HG03558 (cell line): ENCODE measurements around the gene TDRD5.

Experiments
- ATAC-seq: cut with Tn5 transposase; IDR thresholded peaks from one replicate; pipeline ENCODE4 v1.9.1; 2021; ENCODE audit warnings: moderate number of reproducible peaks; ENCODE audit not compliant: unreplicated experiment; ENCODE audit errors: extremely low read depth

TDRD5 gene, protein sequence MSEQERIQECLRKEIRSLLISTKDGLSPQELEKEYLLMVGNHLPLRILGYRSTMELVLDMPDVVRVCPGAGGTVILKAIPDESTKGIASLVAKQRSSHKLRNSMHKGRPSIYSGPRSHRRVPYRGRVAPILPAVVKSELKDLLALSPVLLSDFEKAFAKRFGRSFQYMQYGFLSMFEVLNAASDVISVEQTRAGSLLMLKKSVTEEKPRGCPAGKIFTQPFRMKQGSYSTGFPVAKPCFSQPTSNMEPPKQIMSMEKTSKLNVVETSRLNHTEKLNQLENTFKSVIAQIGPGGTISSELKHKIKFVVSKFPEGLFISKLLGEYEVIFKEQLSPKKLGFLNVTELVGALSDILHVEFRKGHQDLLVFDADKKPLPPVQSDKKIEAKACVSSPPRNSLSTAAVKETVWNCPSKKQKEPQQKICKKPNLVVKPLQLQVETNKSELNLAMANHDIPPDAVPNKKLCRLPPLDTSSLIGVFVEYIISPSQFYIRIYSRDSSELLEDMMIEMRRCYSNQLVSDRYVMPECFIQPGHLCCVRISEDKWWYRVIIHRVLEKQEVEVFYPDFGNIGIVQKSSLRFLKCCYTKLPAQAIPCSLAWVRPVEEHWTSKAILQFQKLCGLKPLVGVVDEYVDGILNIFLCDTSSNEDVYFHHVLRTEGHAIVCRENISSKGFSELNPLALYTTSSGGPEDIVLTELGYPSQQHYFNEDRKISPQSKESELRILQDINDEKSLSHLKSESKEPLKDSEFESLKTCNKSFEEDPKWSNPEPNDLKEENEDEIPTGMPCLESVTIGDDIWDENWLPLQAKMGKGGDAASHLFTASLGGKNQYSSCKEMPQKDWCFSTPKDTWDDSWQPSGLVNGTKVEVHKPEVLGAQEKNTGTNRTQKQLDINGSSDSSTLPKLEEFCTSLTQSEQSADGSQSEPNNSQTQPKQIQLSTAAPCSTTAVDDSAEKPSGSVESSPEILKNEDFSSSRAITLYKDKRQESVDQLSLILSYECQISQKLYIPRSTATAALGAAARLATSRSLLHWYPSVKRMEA

GRCh38 chr1:179591592-179592580, at the start of gene TDRD5:
TSS of gene TDRD5 (plus strand) at chr1:179591832. CDS start at chr1:179592616, 784 bp downstream.
- ATAC-seq, result no peak

- no peak for ATAC-seq
Observed at GRCh38 chr1:179545321-179545720, 46.3 kb upstream of the TDRD5 start.

- no peak for ATAC-seq
Observed at GRCh38 chr1:179547021-179547535, 44.6 kb upstream of the TDRD5 start.

- no peak for ATAC-seq
Observed at GRCh38 chr1:179548666-179549367, 42.8 kb upstream of the TDRD5 start.

DNA sequence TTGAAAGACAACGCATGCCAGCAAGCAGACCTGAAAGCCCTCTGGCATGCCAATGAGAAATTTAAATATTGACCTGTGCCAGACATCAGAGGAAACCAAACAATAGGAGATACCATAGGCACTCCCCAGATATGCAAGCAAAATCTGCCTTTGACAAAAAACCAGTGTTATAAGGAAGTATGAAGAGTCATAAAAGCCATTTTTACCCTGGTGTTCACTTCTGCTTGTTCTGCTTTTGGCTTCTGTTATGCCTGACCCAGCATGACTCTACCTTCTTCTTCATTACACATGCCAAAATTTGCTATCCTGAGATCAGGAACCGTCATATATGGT, 42.3 kb upstream of the TDRD5 start:
- ATAC-seq, result no peak

DNA sequence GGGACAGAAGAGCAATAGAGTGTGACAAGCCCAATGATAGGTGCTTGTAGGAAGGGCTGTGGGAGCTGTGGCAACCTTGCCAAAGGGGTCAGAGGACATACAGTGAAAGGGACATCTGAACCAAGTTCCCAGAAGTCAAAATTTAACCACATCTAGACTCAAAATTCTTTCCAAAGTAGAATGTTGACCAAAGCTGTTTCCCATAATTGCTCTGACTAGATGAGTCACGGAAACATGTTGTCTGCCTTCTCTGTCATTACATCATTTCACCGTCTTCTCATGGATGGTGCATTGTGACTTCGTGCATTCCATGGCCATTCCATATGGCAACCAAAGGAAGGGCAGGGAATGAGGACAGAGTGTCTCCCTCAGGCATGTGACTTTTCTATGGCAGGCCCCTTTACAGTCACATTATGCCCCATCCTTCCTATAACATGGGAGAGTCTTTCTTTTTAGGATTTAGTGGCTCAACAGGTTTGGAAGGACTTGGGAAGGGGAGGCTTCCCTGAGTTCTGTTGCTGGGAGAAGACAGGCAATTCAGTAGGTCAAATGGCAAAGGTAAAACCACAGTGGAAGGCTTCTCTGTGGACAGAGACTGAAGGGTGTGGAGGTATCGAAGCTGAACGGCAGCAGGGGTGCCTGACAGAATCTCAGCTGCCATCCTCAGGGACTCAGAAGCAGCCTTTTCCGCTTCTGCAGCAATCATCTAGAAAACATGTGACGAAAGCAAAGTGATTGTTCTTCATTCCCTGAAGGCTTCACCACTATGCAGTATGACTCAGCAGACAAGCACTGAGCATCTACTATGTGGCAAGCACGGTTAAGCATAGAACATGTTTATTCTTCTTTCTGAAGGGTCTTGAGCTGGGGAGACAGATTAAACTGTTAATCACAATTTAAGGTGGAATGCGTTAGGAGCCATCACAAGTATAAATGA, 40.6 kb upstream of the TDRD5 start:
- ATAC-seq, result no peak

DNA sequence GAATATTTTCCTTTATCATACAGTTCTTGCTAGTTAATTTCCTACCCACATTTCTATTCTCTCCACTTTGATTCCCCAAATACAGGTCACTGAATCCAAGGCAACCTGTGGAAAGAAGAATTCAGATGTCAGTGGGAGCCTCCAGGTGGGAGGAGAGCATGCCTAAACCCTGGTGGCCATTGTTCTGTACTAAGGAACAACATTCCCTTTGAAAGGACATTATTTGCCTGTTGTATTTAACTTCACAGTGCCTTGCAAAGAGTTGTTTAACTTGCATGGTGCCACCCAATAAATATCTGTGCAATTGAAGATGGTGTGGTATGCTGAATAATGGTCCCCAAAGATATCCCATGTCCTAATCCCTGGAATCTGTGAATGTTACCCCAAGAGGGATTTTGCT, 37.2 kb upstream of the TDRD5 start:
- ATAC-seq, result no peak

DNA sequence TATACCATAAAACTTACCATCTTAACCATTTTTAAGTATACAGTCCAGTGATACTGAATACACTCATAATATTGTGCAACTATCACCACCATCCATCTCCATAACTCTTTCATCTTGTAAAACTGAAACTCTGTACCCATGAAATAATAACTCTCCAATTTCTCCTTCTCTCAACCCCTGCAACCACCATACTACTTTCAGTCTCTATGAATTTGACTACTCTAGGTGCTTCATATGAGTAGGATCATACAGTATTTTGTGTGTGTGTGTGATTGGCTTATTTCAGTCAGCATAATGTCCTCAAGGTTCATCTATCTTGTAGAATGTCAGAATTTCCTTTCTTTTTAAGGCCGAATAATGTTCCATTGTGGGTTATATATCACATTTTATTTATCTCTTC, 33.6 kb upstream of the TDRD5 start:
- ATAC-seq, result no peak

GRCh38 chr1:179575497-179576314, 15.9 kb upstream of the TDRD5 start, which contains the start of gene NPHS2:
TSS of gene NPHS2 (minus strand) at chr1:179575948. CDS start at chr1:179575864, 84 bp downstream.
- no peak for ATAC-seq

DNA sequence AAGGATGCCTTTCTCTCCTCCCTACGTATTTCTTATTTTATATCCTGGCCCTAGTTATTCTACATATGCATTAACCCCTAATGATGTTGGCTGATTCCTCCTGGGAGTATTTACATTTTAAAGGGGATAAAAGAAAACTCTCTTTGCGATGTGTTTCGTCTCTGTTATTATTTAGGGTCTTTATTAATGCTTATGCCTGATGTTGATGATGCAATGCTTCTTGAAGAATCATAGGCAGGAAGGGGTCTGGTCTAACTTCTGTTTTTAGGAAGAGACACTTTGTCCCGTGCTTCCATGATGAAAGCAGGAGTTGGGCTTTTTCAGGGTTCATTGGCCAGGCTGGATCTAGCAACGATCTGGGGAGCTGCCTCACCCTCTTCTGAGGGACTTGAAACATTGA, 15.1 kb upstream of the TDRD5 start:
- no peak for ATAC-seq

DNA sequence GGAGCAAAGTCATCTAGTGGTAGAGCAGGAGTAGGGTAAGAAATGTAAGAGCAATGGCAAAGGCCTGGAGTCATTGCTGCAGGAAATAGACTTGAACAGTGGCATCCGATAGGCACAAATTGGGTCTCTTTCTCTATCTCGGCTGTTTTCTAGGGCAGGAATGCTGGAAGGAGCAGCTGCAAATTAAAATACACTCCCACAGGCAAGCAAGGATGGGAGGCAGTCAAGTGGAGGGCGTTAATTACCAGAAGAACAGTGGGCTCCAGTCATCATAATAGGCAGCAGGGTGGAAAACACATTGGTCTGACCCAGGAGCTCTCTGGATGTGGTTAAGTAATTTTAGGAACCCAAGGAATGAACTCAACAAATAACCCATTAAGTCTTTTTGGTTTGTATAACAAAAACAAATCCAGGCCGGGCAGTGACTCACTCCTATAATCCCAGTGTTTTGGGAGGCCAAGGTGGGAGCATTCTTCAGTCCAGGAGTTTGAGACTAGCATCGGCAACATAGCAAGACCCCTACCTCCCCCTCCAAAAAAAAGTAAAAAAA, 7.8 kb upstream of the TDRD5 start:
- ATAC-seq, result no peak

DNA sequence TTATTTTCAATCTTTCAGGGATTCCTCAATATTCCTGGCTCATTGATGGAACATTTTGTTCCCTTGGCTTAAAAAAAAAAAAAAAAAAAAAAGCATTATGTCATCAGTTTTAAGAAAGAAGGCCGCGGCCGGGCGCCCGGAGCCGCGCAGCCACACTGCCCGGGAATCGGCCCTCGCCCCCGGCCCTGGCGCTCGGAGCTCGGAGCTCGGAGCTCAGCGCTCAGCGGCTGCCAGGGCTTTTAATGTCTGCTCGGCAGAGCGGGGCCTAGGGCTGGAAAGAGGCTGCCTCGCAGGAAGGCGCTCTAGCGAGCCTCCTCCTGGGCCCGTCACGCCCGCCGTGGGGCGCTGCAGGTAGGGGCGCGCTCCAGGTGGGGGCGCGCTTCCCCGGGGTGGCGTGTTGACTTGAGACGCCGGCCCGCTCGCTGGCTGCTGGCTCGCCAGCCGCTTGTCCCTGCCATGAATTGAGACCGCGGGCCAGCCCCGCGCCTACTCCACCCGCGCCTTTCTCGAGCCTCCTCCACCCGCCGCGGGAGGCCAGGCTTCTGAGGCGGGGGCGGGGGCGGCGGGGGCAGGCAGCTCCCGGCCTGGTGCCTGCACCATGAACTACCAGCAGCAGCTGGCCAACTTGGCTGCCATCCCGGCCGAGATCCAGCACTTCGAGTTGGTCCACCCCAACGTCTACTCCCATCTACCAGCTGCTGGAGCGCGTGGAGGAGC, 5.4 kb upstream of the TDRD5 start:
- ATAC-seq, result no peak

- ATAC-seq, result no peak
Observed at GRCh38 chr1:179587336-179587735, 4.3 kb upstream of the TDRD5 start.

DNA sequence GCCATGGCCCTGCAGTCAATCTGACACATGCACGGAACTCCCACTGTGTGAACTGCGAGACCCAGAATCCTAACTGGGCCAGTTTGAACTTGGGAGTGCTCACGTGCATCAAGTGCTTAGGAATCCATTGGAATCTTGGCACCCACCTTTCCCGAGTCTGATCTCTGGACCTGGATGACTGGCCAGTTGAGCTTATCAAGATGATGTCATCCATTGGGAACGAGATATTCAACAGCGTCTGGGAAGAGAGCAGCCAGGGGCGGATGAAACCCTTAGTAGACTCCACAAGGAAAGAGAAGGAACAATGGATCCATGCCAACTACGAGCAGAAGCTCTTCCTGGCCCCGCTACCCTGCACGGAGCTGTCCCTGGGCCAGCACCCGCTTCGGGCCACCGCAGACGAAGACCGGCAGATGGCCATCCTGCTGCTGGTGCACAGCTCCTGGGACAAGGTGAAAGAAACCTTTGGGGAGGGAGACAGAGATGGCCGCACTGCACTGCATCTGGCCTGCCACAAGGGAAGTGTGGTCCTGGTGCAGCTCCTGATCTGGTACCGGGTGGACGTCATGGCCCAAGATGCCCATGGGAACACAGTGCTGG, 3.1 kb upstream of the TDRD5 start:
- no peak for ATAC-seq

- no peak for ATAC-seq
Observed at GRCh38 chr1:179589509-179589908, 2.1 kb upstream of the TDRD5 start.

- no peak for ATAC-seq
Observed at GRCh38 chr1:179590671-179591070, 961 bp upstream of the TDRD5 start.
